ENCODE data around the gene TAF11.
"Not testable (repeated sequence)": the region's sequence is repeated elsewhere in the genome, so short reads cannot be mapped to it uniquely, and the experiment has no call there.

The TAF11 gene

GRCh38 chr6:34867484-34867883 lies 20.4 kb downstream of the TAF11 start:
- intact Hi-C loops (cut with micrococcal nuclease) = no loop called here
- peaks cover 96% of the 10 kb centered on the region for H3K36me3 Mint-ChIP-seq (ENCODE audit: low read depth)

GRCh38 chr6:34866509-34866908 lies 21.3 kb downstream of the TAF11 start:
- Mint-ChIP-seq H3K9me3 (no peaks in the 10 kb centered on the region), H3K27me3 (no peaks in the 10 kb centered on the region), H3K4me1 (ENCODE audit: low read depth) (no peaks in the 10 kb centered on the region), H3K27ac (no peak overlapping the region), H3K36me3 (ENCODE audit: low read depth) (peaks cover 91% of the 10 kb centered on the region), H3K4me3 (no peak overlapping the region)
- intact Hi-C loops (cut with micrococcal nuclease) = no loop called here

More at GRCh38 chr6:34867484-34867883, 20.4 kb downstream of the TAF11 start:
- H3K4me1 Mint-ChIP-seq (ENCODE audit: low read depth) = no peaks in the 10 kb centered on the region
- no peak overlapping the region for H3K27ac Mint-ChIP-seq
- no peaks in the 10 kb centered on the region for H3K9me3 Mint-ChIP-seq
- H3K4me3 Mint-ChIP-seq = no peak overlapping the region
- H3K27me3 Mint-ChIP-seq = no peaks in the 10 kb centered on the region

GRCh38 chr6:34865107-34865506 lies 22.7 kb downstream of the TAF11 start:
- H3K27ac Mint-ChIP-seq = no peak overlapping the region
- H3K36me3 Mint-ChIP-seq (ENCODE audit: low read depth) = peaks cover 88% of the 10 kb centered on the region
- intact Hi-C loops (cut with micrococcal nuclease) = no loop called here
- no peaks in the 10 kb centered on the region for H3K4me1 Mint-ChIP-seq (ENCODE audit: low read depth)
- no peaks in the 10 kb centered on the region for H3K9me3 Mint-ChIP-seq
- no peaks in the 10 kb centered on the region for H3K27me3 Mint-ChIP-seq
- H3K4me3 Mint-ChIP-seq = no peak overlapping the region

GRCh38 chr6:34864007-34864406 lies 23.8 kb downstream of the TAF11 start:
- no peak overlapping the region for H3K27ac Mint-ChIP-seq
- peaks cover 88% of the 10 kb centered on the region for H3K36me3 Mint-ChIP-seq (ENCODE audit: low read depth)

GRCh38 chr6:34860776-34861175 lies 27.1 kb downstream of the TAF11 start:
- Mint-ChIP-seq H3K9me3 (no peaks in the 10 kb centered on the region), H3K36me3 (ENCODE audit: low read depth) (peaks cover 90% of the 10 kb centered on the region)

More at GRCh38 chr6:34864007-34864406, 23.8 kb downstream of the TAF11 start:
- intact Hi-C loops (cut with micrococcal nuclease) = no loop called here
- Mint-ChIP-seq H3K4me3 (no peak overlapping the region), H3K4me1 (ENCODE audit: low read depth) (no peaks in the 10 kb centered on the region), H3K27me3 (no peaks in the 10 kb centered on the region), H3K9me3 (no peaks in the 10 kb centered on the region)

GRCh38 chr6:34859951-34860350 lies 27.9 kb downstream of the TAF11 start:
- Mint-ChIP-seq H3K27ac (no peak overlapping the region), H3K36me3 (ENCODE audit: low read depth) (peaks cover 91% of the 10 kb centered on the region), H3K27me3 (no peaks in the 10 kb centered on the region), H3K4me3 (no peak overlapping the region), H3K4me1 (ENCODE audit: low read depth) (no peaks in the 10 kb centered on the region), H3K9me3 (no peaks in the 10 kb centered on the region)
- intact Hi-C loops (cut with micrococcal nuclease) = no loop called here

More at GRCh38 chr6:34860776-34861175, 27.1 kb downstream of the TAF11 start:
- Mint-ChIP-seq H3K27me3 (no peaks in the 10 kb centered on the region), H3K4me3 (no peak overlapping the region), H3K4me1 (ENCODE audit: low read depth) (no peaks in the 10 kb centered on the region), H3K27ac (no peak overlapping the region)
- intact Hi-C loops (cut with micrococcal nuclease) = no loop called here

GRCh38 chr6:34858681-34859080 lies 29.2 kb downstream of the TAF11 start:
- H3K36me3 Mint-ChIP-seq (ENCODE audit: low read depth) = peaks cover 86% of the 10 kb centered on the region
- H3K9me3 Mint-ChIP-seq = no peaks in the 10 kb centered on the region
- intact Hi-C loops (cut with micrococcal nuclease) = no loop called here
- H3K4me1 Mint-ChIP-seq (ENCODE audit: low read depth) = no peaks in the 10 kb centered on the region
- no peaks in the 10 kb centered on the region for H3K27me3 Mint-ChIP-seq
- H3K4me3 Mint-ChIP-seq = no peak overlapping the region
- H3K27ac Mint-ChIP-seq = no peak overlapping the region

- Mint-ChIP-seq H3K4me1 (ENCODE audit: low read depth) (no peaks in the 10 kb centered on the region), H3K9me3 (no peaks in the 10 kb centered on the region), H3K27ac (no peak overlapping the region), H3K36me3 (ENCODE audit: low read depth) (peaks cover 95% of the 10 kb centered on the region), H3K4me3 (no peak overlapping the region), H3K27me3 (no peaks in the 10 kb centered on the region)
- intact Hi-C loops (cut with micrococcal nuclease) = no loop called here
These were observed 32.4 kb downstream of the TAF11 start for GRCh38 chr6:34855463-34855862.

GRCh38 chr6:34852406-34853085 lies 35.3 kb downstream of the TAF11 start:
- peaks cover 91% of the 10 kb centered on the region for H3K36me3 Mint-ChIP-seq (ENCODE audit: low read depth)
- H3K27me3 Mint-ChIP-seq = no peaks in the 10 kb centered on the region
- H3K9me3 Mint-ChIP-seq = no peaks in the 10 kb centered on the region
- no peak overlapping the region for H3K27ac Mint-ChIP-seq
- H3K4me3 Mint-ChIP-seq = no peak overlapping the region
- intact Hi-C loops (cut with micrococcal nuclease) = no loop called here
- H3K4me1 Mint-ChIP-seq (ENCODE audit: low read depth) = no peaks in the 10 kb centered on the region

- Mint-ChIP-seq H3K4me3 (no peak overlapping the region), H3K4me1 (ENCODE audit: low read depth) (no peaks in the 10 kb centered on the region), H3K27me3 (no peaks in the 10 kb centered on the region), H3K36me3 (ENCODE audit: low read depth) (peaks cover 91% of the 10 kb centered on the region), H3K9me3 (no peaks in the 10 kb centered on the region), H3K27ac (no peak overlapping the region)
- intact Hi-C loops (cut with micrococcal nuclease) = no loop called here
These were observed 36.5 kb downstream of the TAF11 start for GRCh38 chr6:34851361-34851760.

GRCh38 chr6:34849066-34849465 lies 38.8 kb downstream of the TAF11 start:
- peaks cover 86% of the 10 kb centered on the region for H3K36me3 Mint-ChIP-seq (ENCODE audit: low read depth)
- H3K9me3 Mint-ChIP-seq = not testable (repeated sequence)

GRCh38 chr6:34839666-34840352 lies 48.0 kb downstream of the TAF11 start:
- peaks cover 66% of the 10 kb centered on the region for H3K36me3 Mint-ChIP-seq (ENCODE audit: low read depth)
- no peaks in the 10 kb centered on the region for H3K27me3 Mint-ChIP-seq
- H3K4me1 Mint-ChIP-seq (ENCODE audit: low read depth) = peaks cover 16% of the 10 kb centered on the region
- no peaks in the 10 kb centered on the region for H3K9me3 Mint-ChIP-seq
- no peak overlapping the region for H3K27ac Mint-ChIP-seq
- intact Hi-C loops (cut with micrococcal nuclease) = no loop called here
- no peak overlapping the region for H3K4me3 Mint-ChIP-seq

More at GRCh38 chr6:34849066-34849465, 38.8 kb downstream of the TAF11 start:
- H3K4me3 Mint-ChIP-seq; H3K27ac Mint-ChIP-seq; H3K27me3 Mint-ChIP-seq; H3K4me1 Mint-ChIP-seq (ENCODE audit: low read depth); intact Hi-C loops (cut with micrococcal nuclease): not testable (repeated sequence)

- no peak overlapping the region for H3K4me3 Mint-ChIP-seq
- peaks cover 78% of the 10 kb centered on the region for H3K36me3 Mint-ChIP-seq (ENCODE audit: low read depth)
- intact Hi-C loops (cut with micrococcal nuclease) = no loop called here
- no peaks in the 10 kb centered on the region for H3K9me3 Mint-ChIP-seq
- peaks cover 23% of the 10 kb centered on the region for H3K4me1 Mint-ChIP-seq (ENCODE audit: low read depth)
- H3K27me3 Mint-ChIP-seq = no peaks in the 10 kb centered on the region
- no peak overlapping the region for H3K27ac Mint-ChIP-seq
These were observed 50.3 kb downstream of the TAF11 start for GRCh38 chr6:34837528-34837927.

GRCh38 chr6:34836451-34836850 lies 51.4 kb downstream of the TAF11 start:
- intact Hi-C loops (cut with micrococcal nuclease) = no loop called here
- H3K27ac Mint-ChIP-seq = peak overlapping the region; percentile 52
- no peaks in the 10 kb centered on the region for H3K27me3 Mint-ChIP-seq
- H3K4me3 Mint-ChIP-seq = no peak overlapping the region
- peaks cover 85% of the 10 kb centered on the region for H3K36me3 Mint-ChIP-seq (ENCODE audit: low read depth)
- no peaks in the 10 kb centered on the region for H3K9me3 Mint-ChIP-seq
- peaks cover 23% of the 10 kb centered on the region for H3K4me1 Mint-ChIP-seq (ENCODE audit: low read depth)

Data from dendritic cell treated with granulocyte-macrophage colony-stimulating factor and Interleukin-4, amounts not matched to agents 40 ng/mL and 50 ng/mL, for 4 days (primary cell).